Prostate gland (tissue), 2 donors: ENCODE data around the gene PLEKHM3. TPM values are rescaled to one million over a fixed set of nuclear protein-coding genes. Genes with fewer than 3 reads are reported as not detected.

ENCODE experiments used
- DNase-seq: peaks from one replicate; pipeline ENCODE4 v3.0.0-alpha.2; 2019; ENCODE audit warnings: low spot score
- H3K27ac ChIP-seq, 2 donors: fragments of 200-600 bp; sonication (generic); 2 replicates each; pipeline ENCODE4 v1.5.1; 2017 to 2019
- H3K27me3 ChIP-seq: fragments of 200-600 bp; sonication (generic); replicated peaks from 2 replicates; pipeline ENCODE4 v1.5.1; 2019; ENCODE audit not compliant: insufficient read depth
- H3K36me3 ChIP-seq, 2 donors: fragments of 200-600 bp; sonication (generic); 1 replicate in 1 of 2; 2 replicates in 1 of 2; pipeline versions ENCODE4 v1.5.1 to v1.8.1; 2017 to 2019
- H3K4me1 ChIP-seq: fragments of 200-600 bp; sonication (generic); replicated peaks from 2 replicates; pipeline ENCODE4 v1.5.1; 2019
- H3K4me3 ChIP-seq, 2 donors: fragments of 200-600 bp; sonication (generic); 2 replicates each; pipeline ENCODE4 v1.5.1; 2017 to 2019
- H3K9me3 ChIP-seq: fragments of 200-600 bp; sonication (generic); 2 replicates; pipeline ENCODE4 v1.5.1; 2017
- CTCF ChIP-seq, 4 experiments: fragments of 200-600 bp in 2 of 4; fragments of 450-650 bp in 2 of 4; sonication (generic) in 2 of 4; IDR thresholded peaks; 1 replicate in 3 of 4; 2 replicates in 1 of 4; pipeline ENCODE4 v1.5.1; 2016 to 2019; ENCODE audit warnings: antibody characterized with exemption in 4 of 4, mild to moderate bottlenecking in 2 of 4, moderate library complexity in 2 of 4
- POLR2A ChIP-seq: fragments of 450-650 bp; IDR thresholded peaks from one replicate; pipeline ENCODE4 v1.6.1; 2016; ENCODE audit warnings: antibody characterized with exemption, mild to moderate bottlenecking
- POLR2AphosphoS5 ChIP-seq: sonication (generic); formaldehyde crosslinking; IDR thresholded peaks from one replicate; pipeline ENCODE4 v1.6.1; 2017; ENCODE audit warnings: antibody characterized with exemption
- WGBS: methylation state at CpG from one replicate; pipeline ENCODE4 v1.1.5; 2018; 5-methylcytosine and 5-hydroxymethylcytosine counted together
- intact Hi-C: fragments of 100-400 bp; cut with DNase I; formaldehyde crosslinking; loops from one replicate; pipeline ENCODE4 v1.14.2; 2022
- total RNA-seq, 2 donors: library from RNA; depleted of rRNA; stranded (reverse); fragments of >200 nt; gene quantifications; one replicate each; pipeline ENCODE4 v1.1.0, GENCODE V29; 2016

The PLEKHM3 gene
- total RNA-seq, 2 donors from 2014 or later, result 17.0 to 28.6 TPM

GRCh38 chr2:207934720-207935119 is 90.6 kb downstream of the PLEKHM3 start:
- no peaks in the 10 kb centered on the region for H3K9me3 ChIP-seq
- TF ChIP-seq CTCF (IDR thresholded peaks at IDR 0.05), result no peak
- no peak for TF ChIP-seq POLR2AphosphoS5
- no peak for TF ChIP-seq POLR2A
- WGBS, result 80% methylated on average over 7 of the region's 7 CpGs
- DNase-seq, result no peak
- intact Hi-C loops, result no loop called here
- peaks cover 10% of the 10 kb centered on the region for H3K4me1 ChIP-seq
- H3K27ac ChIP-seq, result peak overlapping the region; percentile 4 to 12
- no peaks in the 10 kb centered on the region for H3K27me3 ChIP-seq
- no peaks in the 10 kb centered on the region for H3K36me3 ChIP-seq
- H3K4me3 ChIP-seq, result no peak overlapping the region

DNA sequence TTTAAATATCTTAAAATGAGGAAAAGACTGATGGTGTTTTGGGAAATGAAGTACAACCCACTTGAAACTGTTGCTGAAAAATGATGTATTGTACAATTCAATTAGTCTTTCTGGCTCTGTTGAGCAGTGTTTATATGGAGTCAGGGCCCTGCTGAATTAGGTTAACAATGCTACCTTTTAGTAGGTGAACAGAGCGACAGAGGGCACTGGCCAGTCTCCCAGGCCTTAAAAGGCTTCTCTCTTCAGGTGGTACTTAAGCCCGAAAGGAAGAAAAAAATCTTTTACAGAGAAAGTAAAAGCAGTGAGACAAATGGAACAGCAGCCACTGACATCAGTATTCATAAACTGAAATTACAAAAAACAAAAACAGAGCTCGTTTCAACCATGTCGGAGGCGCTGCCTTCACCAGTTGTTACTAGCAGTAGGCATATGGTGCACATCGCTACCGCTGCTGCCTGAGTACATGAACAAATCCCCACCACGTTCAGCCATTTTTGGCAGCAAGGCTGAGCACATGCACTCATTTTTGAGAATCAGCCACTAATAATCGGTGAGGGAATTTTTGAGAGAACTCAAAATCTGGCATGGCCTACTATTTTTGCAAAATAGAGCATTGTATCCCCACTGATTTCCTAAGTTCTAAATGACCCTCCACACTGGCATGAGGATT is 91.8 kb downstream of the PLEKHM3 start:
- Histone ChIP-seq H3K4me1 (peaks cover 10% of the 10 kb centered on the region), H3K27me3 (no peaks in the 10 kb centered on the region), H3K36me3 (no peaks in the 10 kb centered on the region), H3K27ac (no peak overlapping the region), H3K4me3 (no peak overlapping the region), H3K9me3 (no peaks in the 10 kb centered on the region)
- TF ChIP-seq POLR2A (no peak), POLR2AphosphoS5 (no peak), CTCF (IDR thresholded peaks at IDR 0.05) (no peak)
- whole genome bisulfite sequencing, result 76% methylated on average over 9 of the region's 9 CpGs
- no peak for DNase-seq
- intact Hi-C loops, result no loop called here

- 90% methylated on average over 1 of the region's 1 CpG for WGBS
- Histone ChIP-seq H3K36me3 (no peaks in the 10 kb centered on the region), H3K4me3 (no peak overlapping the region), H3K27ac (peak overlapping the region in 1 of 2 donors; percentile 82), H3K27me3 (no peaks in the 10 kb centered on the region), H3K4me1 (peaks cover 10% of the 10 kb centered on the region), H3K9me3 (no peaks in the 10 kb centered on the region)
- TF ChIP-seq CTCF (IDR thresholded peaks at IDR 0.05) (no peak), POLR2AphosphoS5 (no peak), POLR2A (no peak)
- DNase-seq, result no peak
- intact Hi-C loops, result no loop called here
These were observed 93.2 kb downstream of the PLEKHM3 start for GRCh38 chr2:207932106-207932505.

- no peaks in the 10 kb centered on the region for H3K36me3 ChIP-seq
- H3K4me3 ChIP-seq, result peak overlapping the region in 1 of 2 donors; percentile 13
- TF ChIP-seq POLR2AphosphoS5 (peak; percentile 71), POLR2A (no peak)
- WGBS, result 48% methylated on average over 29 of the region's 29 CpGs
- H3K4me1 ChIP-seq, result peaks cover 14% of the 10 kb centered on the region
- H3K9me3 ChIP-seq, result no peaks in the 10 kb centered on the region
- DNase-seq, result peak; percentile 77
- intact Hi-C loops, result no loop called here
- no peaks in the 10 kb centered on the region for H3K27me3 ChIP-seq
- peak overlapping the region; percentile 67 to 82 for H3K27ac ChIP-seq
These were observed 94.6 kb downstream of the PLEKHM3 start for GRCh38 chr2:207930747-207931146.

- H3K27me3 ChIP-seq, result no peaks in the 10 kb centered on the region
- WGBS, result 32% methylated on average over 3 of the region's 3 CpGs
- DNase-seq, result peak; percentile 22
- H3K36me3 ChIP-seq, result no peaks in the 10 kb centered on the region
- peaks cover 14% of the 10 kb centered on the region for H3K4me1 ChIP-seq
- H3K9me3 ChIP-seq, result no peaks in the 10 kb centered on the region
- no peak overlapping the region for H3K4me3 ChIP-seq
- H3K27ac ChIP-seq, result peak overlapping the region; percentile 67 to 82
- no peak for TF ChIP-seq CTCF (IDR thresholded peaks at IDR 0.05)
- no peak for TF ChIP-seq POLR2A
- TF ChIP-seq POLR2AphosphoS5, result peak; percentile 48
- intact Hi-C loops, result no loop called here
These were observed 95.4 kb downstream of the PLEKHM3 start for GRCh38 chr2:207929923-207930322.
